Ectodermal cell (in vitro differentiated cells): ENCODE data around the gene NPC1.
A peak's percentile ranks its signal among the peaks of the same experiment; 100 is the strongest.
"Not testable (repeated sequence)": the region's sequence is repeated elsewhere in the genome, so short reads cannot be mapped to it uniquely, and the experiment has no call there.

ENCODE experiments used
- H3K27ac ChIP-seq: 2 replicates; pipeline ENCODE4 v1.7.0; 2013; ENCODE audit warnings: mild to moderate bottlenecking, low read depth, low read length; ENCODE audit not compliant: insufficient read depth, poor library complexity, severe bottlenecking
- H3K27me3 ChIP-seq: 2 replicates; pipeline ENCODE4 v1.7.0; 2013; ENCODE audit warnings: mild to moderate bottlenecking, low read length; ENCODE audit not compliant: insufficient read depth, control insufficient read depth, poor library complexity, severe bottlenecking
- H3K36me3 ChIP-seq: one replicate; pipeline ENCODE4 v1.7.0; 2013; ENCODE audit warnings: low read length; ENCODE audit not compliant: control insufficient read depth, insufficient read depth
- H3K4me1 ChIP-seq: one replicate; pipeline ENCODE4 v1.7.0; 2013; ENCODE audit warnings: low read length; ENCODE audit not compliant: control insufficient read depth, insufficient read depth
- H3K4me3 ChIP-seq: 2 replicates; pipeline ENCODE4 v1.7.0; 2013; ENCODE audit warnings: low read depth, low read length, control low read depth; ENCODE audit not compliant: insufficient read depth
- H3K9me3 ChIP-seq: 2 replicates; pipeline ENCODE4 v1.7.0; 2013; ENCODE audit warnings: mild to moderate bottlenecking, low read length, moderate library complexity; ENCODE audit not compliant: control insufficient read depth
- WGBS, 2 experiments: methylation state at CpG; one replicate each; pipeline ENCODE4 v1.1.7; 2013; ENCODE audit warnings: missing lambda C conversion rate in 2 of 2; 5-methylcytosine and 5-hydroxymethylcytosine counted together

NPC1 gene

GRCh38 chr18:23626451-23627279 lies 40.4 kb upstream of the NPC1 start:
- Histone ChIP-seq H3K4me1 (no peaks in the 10 kb centered on the region), H3K9me3 (no peaks in the 10 kb centered on the region), H3K27ac (no peak overlapping the region), H3K36me3 (no peaks in the 10 kb centered on the region), H3K4me3 (no peak overlapping the region), H3K27me3 (peaks cover 6% of the 10 kb centered on the region)
- 79 to 96% methylated on average over 3 of the region's 4 CpGs for WGBS, 2 experiments

GRCh38 chr18:23623040-23623439 lies 36.7 kb upstream of the NPC1 start:
- Histone ChIP-seq H3K4me3 (no peak overlapping the region), H3K36me3 (no peaks in the 10 kb centered on the region), H3K4me1 (no peaks in the 10 kb centered on the region), H3K27ac (no peak overlapping the region), H3K27me3 (peaks cover 42% of the 10 kb centered on the region), H3K9me3 (no peaks in the 10 kb centered on the region)
- 90% methylated on average over 2 of the region's 3 CpGs; no CpG with 5 or more reads in 1 of the 2 experiments for WGBS, 2 experiments

GRCh38 chr18:23619388-23619881 lies 33.1 kb upstream of the NPC1 start:
- Histone ChIP-seq H3K36me3 (no peaks in the 10 kb centered on the region), H3K4me1 (no peaks in the 10 kb centered on the region), H3K27me3 (peaks cover 54% of the 10 kb centered on the region), H3K9me3 (no peaks in the 10 kb centered on the region), H3K4me3 (peak overlapping the region; percentile 38), H3K27ac (no peak overlapping the region)
- 5% methylated on average over 41 of the region's 41 CpGs for WGBS, 2 experiments

GRCh38 chr18:23618862-23619387 lies 32.6 kb upstream of the NPC1 start:
- no peaks in the 10 kb centered on the region for H3K36me3 ChIP-seq
- H3K9me3 ChIP-seq, result no peaks in the 10 kb centered on the region
- H3K4me3 ChIP-seq, result peak overlapping the region; percentile 38
- H3K4me1 ChIP-seq, result no peaks in the 10 kb centered on the region
- WGBS, 2 experiments, result 2 to 4% methylated on average over 18 of the region's 18 CpGs
- no peak overlapping the region for H3K27ac ChIP-seq
- H3K27me3 ChIP-seq, result peaks cover 54% of the 10 kb centered on the region

GRCh38 chr18:23617412-23618014 lies 31.2 kb upstream of the NPC1 start:
- no peaks in the 10 kb centered on the region for H3K9me3 ChIP-seq
- H3K36me3 ChIP-seq, result no peaks in the 10 kb centered on the region
- no peak overlapping the region for H3K27ac ChIP-seq
- 89 to 95% methylated on average over 4 of the region's 4 CpGs for WGBS, 2 experiments
- no peak overlapping the region for H3K4me3 ChIP-seq
- H3K27me3 ChIP-seq, result peaks cover 54% of the 10 kb centered on the region
- no peaks in the 10 kb centered on the region for H3K4me1 ChIP-seq

DNA sequence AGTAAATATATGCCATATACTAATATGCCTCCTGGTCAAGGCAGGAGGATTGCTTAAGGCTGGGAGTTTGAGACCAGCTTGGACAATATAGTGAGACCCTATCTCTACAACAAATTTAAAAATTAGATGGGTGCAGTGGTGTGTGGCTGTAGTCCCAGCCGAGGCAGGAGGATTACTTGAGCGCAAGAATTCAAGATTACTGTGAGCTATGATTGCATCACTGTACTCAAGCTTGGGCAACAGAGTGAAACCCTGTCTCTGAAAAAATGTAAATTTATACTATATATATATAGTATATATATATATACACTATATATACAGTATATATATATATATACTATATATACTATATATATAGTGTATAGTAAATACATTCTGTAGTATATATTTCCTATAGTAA lies 30.0 kb upstream of the NPC1 start:
- H3K4me3 ChIP-seq, result no peak overlapping the region
- no peaks in the 10 kb centered on the region for H3K9me3 ChIP-seq
- no peaks in the 10 kb centered on the region for H3K4me1 ChIP-seq
- H3K27me3 ChIP-seq, result peaks cover 44% of the 10 kb centered on the region
- no peaks in the 10 kb centered on the region for H3K36me3 ChIP-seq
- H3K27ac ChIP-seq, result no peak overlapping the region
- 93 to 96% methylated on average over 2 of the region's 2 CpGs for WGBS, 2 experiments

GRCh38 chr18:23614891-23615290 lies 28.6 kb upstream of the NPC1 start:
- peaks cover 31% of the 10 kb centered on the region for H3K27me3 ChIP-seq
- WGBS, 2 experiments, result 93 to 94% methylated on average over 3 of the region's 3 CpGs
- no peak overlapping the region for H3K27ac ChIP-seq
- H3K4me1 ChIP-seq, result no peaks in the 10 kb centered on the region
- H3K9me3 ChIP-seq, result no peaks in the 10 kb centered on the region
- no peaks in the 10 kb centered on the region for H3K36me3 ChIP-seq
- H3K4me3 ChIP-seq, result no peak overlapping the region

DNA sequence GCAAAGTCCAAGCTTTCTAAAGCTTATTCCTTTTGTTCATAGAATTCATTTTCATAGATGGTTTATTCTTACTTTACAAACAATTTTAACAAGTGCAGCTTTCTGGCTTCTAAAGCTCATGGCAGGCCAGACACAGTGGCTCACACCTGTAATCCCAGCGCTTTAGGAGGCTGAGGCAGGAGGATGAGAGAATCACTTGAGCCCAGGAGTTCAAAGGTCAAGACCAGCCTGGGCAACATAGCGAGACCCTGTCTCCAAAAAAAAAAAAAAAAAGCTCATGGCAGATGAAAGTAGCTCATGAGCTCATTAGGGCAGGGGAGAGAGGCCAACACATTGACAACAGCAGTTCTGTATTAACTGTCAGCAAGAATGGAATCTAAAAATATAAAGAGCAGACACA lies 28.1 kb upstream of the NPC1 start:
- H3K27ac ChIP-seq, result no peak overlapping the region
- 94% methylated on average over 2 of the region's 2 CpGs for WGBS, 2 experiments
- no peaks in the 10 kb centered on the region for H3K4me1 ChIP-seq

GRCh38 chr18:23613091-23613475 lies 26.8 kb upstream of the NPC1 start:
- 90 to 95% methylated on average over 7 of the region's 7 CpGs for WGBS, 2 experiments
- H3K4me1 ChIP-seq, H3K9me3 ChIP-seq, H3K4me3 ChIP-seq, H3K36me3 ChIP-seq, H3K27ac ChIP-seq: not testable (repeated sequence)
- peaks cover 13% of the 10 kb centered on the region for H3K27me3 ChIP-seq

More for the DNA sequence above, 28.1 kb upstream of the NPC1 start:
- Histone ChIP-seq H3K36me3 (no peaks in the 10 kb centered on the region), H3K9me3 (no peaks in the 10 kb centered on the region), H3K4me3 (no peak overlapping the region), H3K27me3 (peaks cover 26% of the 10 kb centered on the region)

DNA sequence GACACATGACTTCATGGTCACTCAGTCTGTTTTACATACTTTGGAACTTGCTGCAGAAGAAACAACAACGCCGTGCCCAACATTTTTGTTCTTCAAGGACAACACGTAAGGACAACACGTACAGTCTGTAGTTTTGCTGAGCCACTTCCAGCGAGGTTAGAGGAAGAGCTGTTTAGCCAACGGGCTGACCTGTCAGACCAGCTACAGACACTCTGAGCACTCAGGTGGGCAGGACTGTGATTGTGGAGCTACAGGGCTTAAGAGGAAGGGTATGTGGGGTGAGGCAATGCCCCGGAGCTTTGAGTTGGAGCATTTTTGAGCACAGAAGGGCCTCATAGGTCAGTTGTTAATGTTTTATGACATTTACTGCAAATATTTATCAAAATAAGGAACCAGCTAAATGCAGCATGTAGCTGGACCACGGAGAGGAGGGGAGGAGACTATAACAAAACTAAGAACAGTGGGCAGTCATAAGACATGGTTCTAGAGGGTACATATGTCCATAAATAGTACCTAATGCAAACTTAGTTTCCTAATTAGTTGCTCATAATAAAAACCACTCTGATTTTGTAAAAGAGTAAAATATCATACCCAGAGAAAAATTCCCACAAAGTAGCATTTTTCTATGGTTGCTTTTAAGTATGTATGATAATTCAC lies 26.3 kb upstream of the NPC1 start:
- 92 to 93% methylated on average over 7 to 8 of the region's 8 CpGs for WGBS, 2 experiments
- no peak overlapping the region for H3K27ac ChIP-seq
- H3K27me3 ChIP-seq, result peaks cover 7% of the 10 kb centered on the region
- no peaks in the 10 kb centered on the region for H3K9me3 ChIP-seq
- H3K4me1 ChIP-seq, result no peaks in the 10 kb centered on the region
- H3K4me3 ChIP-seq, result no peak overlapping the region
- H3K36me3 ChIP-seq, result no peaks in the 10 kb centered on the region
